DND-41 (cell line): ENCODE measurements around the gene STPG3.

Experiments
- ATAC-seq: fragments of 200-7000 bp; cut with Tn5 transposase; 3 replicates; pipeline ENCODE4 v1.9.1; 2021; ENCODE audit warnings: low read depth; ENCODE audit not compliant: insufficient read depth
- DNase-seq: peaks from one replicate; pipeline ENCODE4 v3.0.0-alpha.2; 2020
- H2AFZ ChIP-seq: 2 replicates; pipeline ENCODE4 v1.6.0; 2012; ENCODE audit warnings: low read depth, low read length
- H3K27ac ChIP-seq: 2 replicates; pipeline ENCODE4 v1.5.1; 2012; ENCODE audit warnings: low read length, inconsistent platforms
- H3K27me3 ChIP-seq: fragments of 200-600 bp; sonication (generic); 2 replicates; pipeline ENCODE4 v1.6.0; 2012; ENCODE audit warnings: low read length, mild to moderate bottlenecking, inconsistent platforms; ENCODE audit not compliant: insufficient read depth, poor library complexity
- H3K36me3 ChIP-seq: 2 replicates; pipeline ENCODE4 v1.5.1; 2012; ENCODE audit warnings: low read length, inconsistent platforms; ENCODE audit not compliant: insufficient read depth
- H3K4me1 ChIP-seq: 2 replicates; pipeline ENCODE4 v1.5.1; 2012; ENCODE audit warnings: mild to moderate bottlenecking, low read length; ENCODE audit not compliant: insufficient read depth
- H3K4me2 ChIP-seq: 2 replicates; pipeline ENCODE4 v1.6.0; 2012; ENCODE audit warnings: mild to moderate bottlenecking, moderate library complexity, low read length, inconsistent platforms; ENCODE audit not compliant: insufficient read depth
- H3K4me3 ChIP-seq, 2 experiments: fragments of 200-600 bp in 1 of 2; shearing (Covaris generic) in 1 of 2; 2 replicates each; pipeline ENCODE4 v1.5.1; 2012 to 2016; ENCODE audit warnings: inconsistent platforms in 2 of 2, low read length in 2 of 2, mild to moderate bottlenecking in 2 of 2, low read depth in 1 of 2, moderate library complexity in 1 of 2
- H3K79me2 ChIP-seq: 2 replicates; pipeline ENCODE4 v1.6.0; 2012; ENCODE audit warnings: low read length, inconsistent platforms; ENCODE audit not compliant: insufficient read depth
- H3K9ac ChIP-seq: 2 replicates; pipeline ENCODE4 v1.6.0; 2012; ENCODE audit warnings: low read depth, mild to moderate bottlenecking, inconsistent platforms, low read length, moderate library complexity
- H3K9me3 ChIP-seq: 2 replicates; pipeline ENCODE4 v1.5.1; 2012; ENCODE audit warnings: low read length, moderate library complexity, mild to moderate bottlenecking, inconsistent platforms; ENCODE audit not compliant: insufficient read depth, severe bottlenecking
- H4K20me1 ChIP-seq: 2 replicates; pipeline ENCODE4 v1.6.0; 2012; ENCODE audit warnings: low read length; ENCODE audit not compliant: insufficient read depth
- EZH2 ChIP-seq: IDR thresholded peaks from 3 replicates; pipeline ENCODE4 v1.6.1; 2012; ENCODE audit warnings: borderline replicate concordance, low read depth, mild to moderate bottlenecking, moderate library complexity, low read length, inconsistent platforms; ENCODE audit not compliant: severe bottlenecking
- TF ChIP-seq, protein P1 (sequence below): IDR thresholded peaks from 2 replicates; pipeline ENCODE4 v1.5.1; 2012; ENCODE audit warnings: borderline replicate concordance, low read length, moderate library complexity, mild to moderate bottlenecking; ENCODE audit not compliant: poor library complexity, severe bottlenecking; ENCODE audit errors: extremely low read depth

STPG3 gene

DNA sequence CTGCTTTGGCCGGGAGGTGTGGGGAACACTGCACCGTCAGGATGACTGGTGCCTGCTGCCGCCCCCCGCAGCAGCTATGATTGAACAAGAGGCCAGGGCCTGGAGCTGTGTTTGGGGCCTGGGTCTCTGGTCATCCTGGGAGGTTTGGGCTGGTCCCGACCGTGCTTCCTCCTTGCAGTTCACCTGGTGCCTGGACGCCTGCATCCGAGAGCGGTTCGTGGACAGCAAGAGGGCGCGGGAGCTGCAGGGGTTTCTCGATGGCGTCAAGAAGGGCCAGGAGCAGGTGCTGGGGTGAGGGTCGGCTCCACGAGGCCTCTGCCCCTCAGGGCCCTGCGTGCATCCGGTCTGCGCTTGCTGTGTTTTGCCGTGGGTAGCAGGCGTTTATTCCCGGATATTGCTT, 13.0 kb downstream of the STPG3 start:
- Histone ChIP-seq H3K9ac (no peak overlapping the region), H3K27me3 (no peaks in the 10 kb centered on the region), H3K9me3 (no peaks in the 10 kb centered on the region), H3K4me1 (no peaks in the 10 kb centered on the region), H3K4me2 (no peak overlapping the region), H3K27ac (no peak overlapping the region), H3K36me3 (peaks cover 55% of the 10 kb centered on the region), H3K79me2 (peaks cover 5% of the 10 kb centered on the region; the same call in 1 of the 2 replicates), H4K20me1 (peaks cover 16% of the 10 kb centered on the region), H2AFZ (no peak overlapping the region), H3K4me3 (no peak overlapping the region)
- TF ChIP-seq EZH2: no peak
- ATAC-seq: no peak
- DNase-seq: no peak

- Histone ChIP-seq H3K27ac (no peak overlapping the region), H4K20me1 (peaks cover 16% of the 10 kb centered on the region), H3K4me2 (no peak overlapping the region), H3K79me2 (0 out of 2 replicates have a peak, but pooled peaks cover 2% of the 10 kb centered on the region), H3K9ac (no peak overlapping the region), H2AFZ (no peak overlapping the region), H3K4me1 (no peaks in the 10 kb centered on the region), H3K36me3 (peaks cover 58% of the 10 kb centered on the region), H3K4me3 (no peak overlapping the region), H3K9me3 (no peaks in the 10 kb centered on the region), H3K27me3 (no peaks in the 10 kb centered on the region)
- ATAC-seq: no peak
- TF ChIP-seq EZH2: no peak
- TF ChIP-seq, protein P1, sequence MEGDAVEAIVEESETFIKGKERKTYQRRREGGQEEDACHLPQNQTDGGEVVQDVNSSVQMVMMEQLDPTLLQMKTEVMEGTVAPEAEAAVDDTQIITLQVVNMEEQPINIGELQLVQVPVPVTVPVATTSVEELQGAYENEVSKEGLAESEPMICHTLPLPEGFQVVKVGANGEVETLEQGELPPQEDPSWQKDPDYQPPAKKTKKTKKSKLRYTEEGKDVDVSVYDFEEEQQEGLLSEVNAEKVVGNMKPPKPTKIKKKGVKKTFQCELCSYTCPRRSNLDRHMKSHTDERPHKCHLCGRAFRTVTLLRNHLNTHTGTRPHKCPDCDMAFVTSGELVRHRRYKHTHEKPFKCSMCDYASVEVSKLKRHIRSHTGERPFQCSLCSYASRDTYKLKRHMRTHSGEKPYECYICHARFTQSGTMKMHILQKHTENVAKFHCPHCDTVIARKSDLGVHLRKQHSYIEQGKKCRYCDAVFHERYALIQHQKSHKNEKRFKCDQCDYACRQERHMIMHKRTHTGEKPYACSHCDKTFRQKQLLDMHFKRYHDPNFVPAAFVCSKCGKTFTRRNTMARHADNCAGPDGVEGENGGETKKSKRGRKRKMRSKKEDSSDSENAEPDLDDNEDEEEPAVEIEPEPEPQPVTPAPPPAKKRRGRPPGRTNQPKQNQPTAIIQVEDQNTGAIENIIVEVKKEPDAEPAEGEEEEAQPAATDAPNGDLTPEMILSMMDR: no peak
- DNase-seq: no peak
Measured at GRCh38 chr9:137265496-137266161, 14.5 kb downstream of the STPG3 start.

DNA sequence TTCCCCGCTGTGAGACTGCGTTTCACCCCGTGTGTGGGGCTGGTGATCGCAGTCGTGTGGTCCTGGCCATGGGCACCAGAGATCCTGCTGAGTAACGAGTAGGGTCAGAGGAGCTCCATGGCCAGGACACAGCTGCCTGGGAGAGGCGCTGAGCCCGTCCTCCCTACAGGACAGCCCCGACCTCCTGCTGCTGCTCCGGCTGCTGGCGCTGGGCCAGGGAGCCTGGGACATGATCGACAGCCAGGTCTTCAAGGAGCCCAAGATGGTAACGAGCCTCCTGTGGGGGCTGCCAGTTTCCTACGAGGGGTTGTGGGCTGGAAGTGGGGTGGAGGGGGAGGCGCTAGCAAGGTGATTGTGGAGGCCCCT, 15.1 kb downstream of the STPG3 start:
- Histone ChIP-seq H2AFZ (no peak overlapping the region), H3K79me2 (0 out of 2 replicates have a peak, but pooled peaks cover 2% of the 10 kb centered on the region), H3K9ac (no peak overlapping the region), H3K36me3 (peaks cover 62% of the 10 kb centered on the region), H3K27me3 (no peaks in the 10 kb centered on the region), H3K4me3 (no peak overlapping the region), H3K4me2 (no peak overlapping the region), H3K27ac (no peak overlapping the region), H3K4me1 (no peaks in the 10 kb centered on the region), H4K20me1 (peaks cover 20% of the 10 kb centered on the region), H3K9me3 (no peaks in the 10 kb centered on the region)
- TF ChIP-seq EZH2: no peak
- TF ChIP-seq, protein P1: no peak
- no peak for DNase-seq
- no peak for ATAC-seq

DNA sequence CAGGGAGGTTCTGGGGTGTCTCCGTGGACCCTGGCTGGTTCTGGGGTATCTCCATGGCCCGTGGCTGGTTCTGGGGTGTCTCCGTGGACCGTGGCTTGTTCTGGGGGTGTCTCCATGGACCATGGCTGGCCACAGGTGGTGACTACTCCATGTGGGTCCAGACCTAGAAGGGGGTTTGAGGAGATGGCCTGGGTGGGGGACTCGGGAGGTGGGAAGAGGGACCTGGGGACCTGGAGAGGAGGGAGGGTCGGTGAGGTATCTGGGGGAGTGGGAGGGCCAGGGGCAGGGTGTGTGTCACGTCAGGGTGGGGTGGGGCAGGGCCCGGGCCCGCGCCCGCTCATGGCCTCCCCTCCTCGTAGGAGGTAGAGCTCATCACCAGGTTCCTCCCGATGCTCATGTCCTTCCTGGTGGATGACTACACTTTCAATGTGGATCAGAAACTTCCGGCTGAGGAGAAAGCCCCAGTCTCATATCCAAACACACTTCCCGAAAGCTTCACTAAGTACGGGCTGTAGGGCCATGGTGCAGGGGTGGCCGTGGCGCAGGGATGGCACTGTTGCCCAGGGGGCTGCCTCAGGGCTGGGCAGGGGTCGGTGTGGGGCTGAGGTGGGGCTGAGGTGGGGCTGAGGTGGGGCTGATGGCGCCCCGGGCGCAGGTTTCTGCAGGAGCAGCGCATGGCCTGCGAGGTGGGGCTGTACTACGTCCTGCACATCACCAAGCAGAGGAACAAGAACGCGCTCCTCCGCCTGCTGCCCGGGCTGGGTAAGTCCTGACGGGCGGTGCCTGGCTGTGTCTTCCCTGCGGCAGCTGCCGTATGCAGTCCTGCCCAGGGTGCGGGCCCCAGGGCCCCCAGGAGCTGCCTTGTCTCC, 15.7 kb downstream of the STPG3 start:
- no peak overlapping the region for H3K27ac ChIP-seq

More for the DNA sequence above, 15.7 kb downstream of the STPG3 start:
- Histone ChIP-seq H2AFZ (no peak overlapping the region), H3K9me3 (no peaks in the 10 kb centered on the region), H3K4me3 (no peak overlapping the region), H3K79me2 (0 out of 2 replicates have a peak, but pooled peaks cover 2% of the 10 kb centered on the region), H3K36me3 (peaks cover 63% of the 10 kb centered on the region), H3K9ac (no peak overlapping the region), H3K4me1 (no peaks in the 10 kb centered on the region), H3K27me3 (no peaks in the 10 kb centered on the region), H4K20me1 (peaks cover 24% of the 10 kb centered on the region), H3K4me2 (no peak overlapping the region)
- DNase-seq: no peak
- TF ChIP-seq EZH2: no peak
- TF ChIP-seq, protein P1: no peak
- ATAC-seq: no peak
